GM10847 (cell line): ENCODE data around the gene IL20.

Source experiments
- POLR2A ChIP-seq: IDR thresholded peaks from 2 replicates; pipeline ENCODE4 v1.6.1; 2011; ENCODE audit not compliant: insufficient read length; ENCODE audit errors: extremely low read depth

Gene IL20

GRCh38 chr1:206859082-206859521 lies 6.3 kb upstream of the IL20 start:
- no peak for TF ChIP-seq POLR2A

DNA sequence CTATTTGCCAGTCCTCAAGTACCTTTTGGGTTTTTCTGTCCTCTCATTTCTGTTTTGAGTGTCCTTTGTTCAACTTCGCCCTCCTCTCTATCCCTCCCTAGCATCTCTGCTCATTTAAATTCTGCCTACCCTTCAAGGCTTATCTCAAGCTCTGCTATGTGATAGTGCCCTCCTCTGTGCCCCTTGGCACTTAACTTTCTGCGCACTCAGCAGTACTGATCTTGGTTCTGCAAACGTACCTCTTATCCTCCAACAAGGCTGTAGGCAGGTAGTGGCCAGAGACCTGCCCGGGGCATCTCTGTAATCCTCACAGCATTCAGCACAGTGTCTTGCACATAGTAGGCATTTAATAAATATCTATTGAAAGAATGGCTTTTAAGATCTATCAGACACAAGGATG lies 5.3 kb upstream of the IL20 start:
- no peak for TF ChIP-seq POLR2A

DNA sequence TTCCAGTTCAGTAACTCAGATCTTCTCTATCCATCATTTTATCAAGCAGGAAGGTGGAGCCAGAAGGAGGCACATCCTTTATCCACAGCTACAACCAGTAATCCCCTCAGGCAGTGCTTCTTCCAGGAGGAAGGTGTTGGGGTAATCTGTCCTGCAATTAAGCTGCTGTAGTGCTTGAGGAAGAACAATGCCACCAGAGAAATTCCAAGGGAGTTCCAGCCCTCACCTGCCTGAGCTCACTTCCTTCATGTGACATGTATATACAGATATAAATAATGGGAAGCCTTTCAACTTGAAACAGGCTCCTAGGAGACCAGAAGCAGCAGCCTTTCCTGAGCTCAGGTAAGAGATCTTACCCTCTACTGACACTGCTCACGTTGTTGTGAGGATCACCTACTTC lies 2.2 kb upstream of the IL20 start:
- TF ChIP-seq POLR2A, result no peak

DNA sequence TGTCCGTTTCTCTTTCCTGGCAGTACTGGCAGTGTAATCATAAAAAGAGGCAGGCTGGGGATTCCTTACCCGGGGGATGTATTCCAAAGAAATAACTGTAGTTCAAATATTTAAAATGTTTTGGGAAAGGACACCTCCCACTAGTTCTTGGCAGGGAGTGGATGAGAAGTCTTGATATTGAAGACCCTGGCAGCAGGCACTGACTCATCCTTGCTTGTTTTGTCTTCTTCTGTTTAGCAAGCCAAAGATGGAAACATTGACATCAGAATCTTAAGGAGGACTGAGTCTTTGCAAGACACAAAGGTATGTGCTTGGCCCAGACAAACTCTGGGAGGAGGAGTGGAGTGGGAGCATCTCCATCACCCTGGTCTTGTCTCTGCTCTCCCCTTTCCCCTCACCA lies 639 bp downstream of the IL20 start:
- TF ChIP-seq POLR2A, result no peak

- TF ChIP-seq POLR2A, result no peak
Measured at GRCh38 chr1:206867239-206867638, 1.8 kb downstream of the IL20 start.

- TF ChIP-seq POLR2A, result no peak
Measured at GRCh38 chr1:206867716-206868115, 2.3 kb downstream of the IL20 start.

DNA sequence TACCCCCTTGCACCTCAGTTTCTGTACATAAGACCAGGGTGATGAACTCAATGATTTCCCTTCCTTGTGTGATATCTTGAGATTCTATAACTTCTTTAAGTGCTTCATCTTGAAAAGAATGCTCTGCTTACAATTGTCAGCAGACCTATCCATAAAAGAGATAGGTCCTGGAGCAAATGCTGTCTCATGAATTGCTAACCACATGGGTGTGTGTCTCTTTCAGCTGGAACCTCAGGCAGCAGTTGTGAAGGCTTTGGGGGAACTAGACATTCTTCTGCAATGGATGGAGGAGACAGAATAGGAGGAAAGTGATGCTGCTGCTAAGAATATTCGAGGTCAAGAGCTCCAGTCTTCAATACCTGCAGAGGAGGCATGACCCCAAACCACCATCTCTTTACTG lies 2.8 kb downstream of the IL20 start:
- no peak for TF ChIP-seq POLR2A

DNA sequence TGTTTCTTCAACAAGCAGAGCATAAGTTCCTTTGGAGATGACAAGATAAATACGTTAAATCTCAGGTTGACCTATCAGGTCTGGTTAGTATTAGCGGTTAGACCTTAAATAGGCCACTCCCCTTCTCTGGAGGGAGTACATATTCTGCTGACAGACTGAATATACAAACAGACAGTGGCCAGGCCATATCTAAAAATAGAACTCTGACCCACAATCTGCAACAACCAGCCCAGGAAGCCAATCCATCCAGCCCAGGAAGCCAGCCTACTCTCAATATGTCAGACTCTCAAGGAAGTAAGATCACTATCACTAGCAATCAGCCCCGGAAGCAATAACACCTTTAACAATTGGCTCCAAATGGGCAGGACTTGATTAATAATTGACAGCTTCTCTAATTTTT lies 6.7 kb downstream of the IL20 start:
- no peak for TF ChIP-seq POLR2A

DNA sequence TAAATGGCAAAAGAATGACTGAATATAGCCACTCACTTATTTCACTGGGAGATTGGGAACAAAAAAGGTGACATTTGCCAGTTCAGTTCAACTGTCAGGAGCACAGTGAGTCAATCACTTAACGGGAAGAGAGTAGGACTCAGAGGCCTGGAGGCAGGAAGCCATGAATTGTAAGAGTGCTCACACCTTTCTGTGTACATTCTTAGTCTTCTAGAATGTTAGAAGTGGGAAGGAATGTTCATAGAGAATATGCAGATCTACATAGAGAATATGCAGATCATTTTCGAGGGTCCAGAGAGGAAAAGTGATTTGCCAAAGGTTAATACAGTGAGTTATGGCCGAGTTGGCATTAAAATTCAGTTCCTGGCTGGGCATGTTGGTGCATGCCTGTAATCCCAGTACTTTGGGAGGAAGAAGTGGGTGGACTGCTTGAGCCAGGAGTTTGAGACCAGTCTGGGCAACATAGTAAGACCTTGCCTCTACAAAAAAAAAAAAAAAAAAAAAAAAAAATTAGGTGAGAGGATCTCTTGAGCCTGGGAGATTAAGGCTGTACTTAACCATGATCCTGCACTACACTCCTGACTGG lies 8.3 kb downstream of the IL20 start:
- no peak for TF ChIP-seq POLR2A

DNA sequence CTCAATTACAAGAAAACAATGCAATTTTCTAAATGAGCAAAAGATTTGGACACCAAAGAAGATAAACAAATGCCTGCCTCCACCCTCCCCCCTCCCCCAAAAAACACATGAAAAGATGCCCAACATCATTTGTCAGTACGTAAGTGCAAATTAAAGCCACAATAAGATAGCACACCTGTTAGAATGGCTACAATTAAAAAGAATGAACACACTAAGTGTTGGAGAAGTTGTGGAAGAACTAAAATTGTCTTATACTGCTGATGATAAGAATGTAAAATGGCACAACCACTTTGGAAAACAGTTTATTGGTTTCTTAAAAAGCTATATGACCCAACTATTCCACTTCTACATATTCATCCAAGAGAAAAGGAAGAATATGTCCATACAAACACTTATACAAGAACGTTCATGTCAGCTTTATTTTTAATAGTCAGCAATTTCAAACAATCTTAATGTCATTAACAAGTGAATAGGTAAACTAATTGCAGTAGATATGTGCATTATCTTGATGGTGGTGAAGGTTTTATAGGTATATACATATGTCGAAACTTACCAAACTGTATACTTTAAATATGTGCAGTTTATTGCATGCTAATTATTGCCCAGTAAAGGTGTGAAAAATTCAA lies 10.4 kb downstream of the IL20 start:
- no peak for TF ChIP-seq POLR2A

DNA sequence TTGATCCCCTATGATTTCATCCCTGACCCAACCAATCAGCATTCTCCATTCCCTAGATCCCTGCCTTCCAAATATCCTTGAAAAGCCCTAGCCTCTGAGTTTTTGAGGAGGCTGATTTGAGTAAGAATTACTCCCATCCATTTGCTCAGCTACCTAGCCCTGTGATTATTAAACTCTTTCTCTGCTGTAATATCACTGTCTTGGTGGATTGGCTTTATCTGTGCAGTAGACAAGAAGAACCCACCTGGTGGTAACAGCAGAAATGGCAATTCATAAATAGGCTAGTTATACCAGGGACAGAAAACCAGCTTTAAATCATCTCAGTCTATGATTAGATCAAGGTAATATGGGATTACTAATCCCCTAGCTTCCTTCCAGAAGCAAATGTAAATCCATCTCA lies 13.0 kb downstream of the IL20 start:
- TF ChIP-seq POLR2A, result no peak

GRCh38 chr1:206880314-206880713 lies 14.9 kb downstream of the IL20 start:
- no peak for TF ChIP-seq POLR2A

DNA sequence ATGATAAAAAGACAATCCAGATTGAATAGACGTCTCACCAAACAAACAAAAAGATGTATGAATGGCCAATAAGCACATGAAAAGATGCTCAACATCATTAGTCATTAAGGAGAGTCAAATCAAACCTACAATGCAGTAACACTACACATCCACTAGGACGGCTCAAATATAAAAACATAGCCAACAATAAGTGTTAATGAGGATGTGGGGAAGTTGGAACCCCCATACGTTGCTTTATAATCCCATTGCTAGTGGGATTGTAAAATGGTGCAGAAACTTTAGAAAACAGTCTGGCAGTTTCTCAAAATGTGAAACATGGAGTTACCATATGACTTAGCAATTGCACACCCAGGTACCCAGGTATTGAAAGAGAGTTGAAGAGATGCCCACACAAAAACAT lies 17.1 kb downstream of the IL20 start:
- TF ChIP-seq POLR2A, result no peak

- no peak for TF ChIP-seq POLR2A
Measured at GRCh38 chr1:206883160-206883559, 17.7 kb downstream of the IL20 start.

GRCh38 chr1:206883876-206884275 lies 18.5 kb downstream of the IL20 start:
- no peak for TF ChIP-seq POLR2A

- TF ChIP-seq POLR2A, result no peak
Measured at GRCh38 chr1:206885341-206886060, 20.1 kb downstream of the IL20 start.
